Smooth muscle cell (in vitro differentiated cells): ENCODE results near the gene SAP30L. TPM values are rescaled to one million over a fixed set of nuclear protein-coding genes. Genes with fewer than 3 reads are reported as not detected.

Source experiments
- DNase-seq: peaks from one replicate; lab custom pipeline; 2025; ENCODE audit not compliant: unreplicated experiment; lab: John Stamatoyannopoulos, UW
- H2AFZ ChIP-seq: fragments of 200-600 bp; sonication (generic); 2 replicates; pipeline ENCODE4 v1.6.0; 2016; ENCODE audit warnings: antibody characterized with exemption, low read depth, mild to moderate bottlenecking
- H3F3A ChIP-seq: fragments of 200-600 bp; sonication (generic); 2 replicates; pipeline ENCODE4 v1.6.0; 2017; ENCODE audit warnings: antibody characterized with exemption, low read depth
- H3K27ac ChIP-seq: fragments of 200-600 bp; sonication (generic); 2 replicates; pipeline ENCODE4 v1.5.1; 2016; ENCODE audit warnings: low read depth, mild to moderate bottlenecking
- H3K27me3 ChIP-seq: fragments of 200-600 bp; sonication (generic); 2 replicates; pipeline ENCODE4 v1.6.1; 2016; ENCODE audit warnings: low read depth, mild to moderate bottlenecking
- H3K36me3 ChIP-seq: fragments of 200-600 bp; sonication (generic); 2 replicates; pipeline ENCODE4 v1.5.1; 2016; ENCODE audit warnings: low read depth
- H3K4me1 ChIP-seq: fragments of 200-600 bp; sonication (generic); 2 replicates; pipeline ENCODE4 v1.5.1; 2016; ENCODE audit warnings: low read depth
- H3K4me2 ChIP-seq: fragments of 200-600 bp; sonication (generic); 2 replicates; pipeline ENCODE4 v1.6.0; 2016; ENCODE audit warnings: mild to moderate bottlenecking
- H3K4me3 ChIP-seq: fragments of 200-600 bp; sonication (generic); 2 replicates; pipeline ENCODE4 v1.5.1; 2016; ENCODE audit warnings: mild to moderate bottlenecking
- H3K79me2 ChIP-seq: fragments of 200-600 bp; sonication (generic); 2 replicates; pipeline ENCODE4 v1.6.0; 2016; ENCODE audit warnings: low read depth, mild to moderate bottlenecking
- H3K9ac ChIP-seq: fragments of 200-600 bp; sonication (generic); 2 replicates; pipeline ENCODE4 v1.6.0; 2016; ENCODE audit warnings: low read depth
- H3K9me3 ChIP-seq: fragments of 200-600 bp; sonication (generic); replicated peaks from 2 replicates; pipeline ENCODE4 v1.5.1; 2016; ENCODE audit warnings: low read depth
- H4K20me1 ChIP-seq: fragments of 200-600 bp; sonication (generic); 2 replicates; pipeline ENCODE4 v1.6.0; 2016; ENCODE audit warnings: low read depth
- CTCF ChIP-seq: fragments of 200-600 bp; sonication (generic); IDR thresholded peaks from 2 replicates; pipeline ENCODE4 v1.5.1; 2017; ENCODE audit warnings: borderline replicate concordance, mild to moderate bottlenecking, antibody characterized with exemption; ENCODE audit not compliant: insufficient read depth, poor library complexity, severe bottlenecking
- WGBS: methylation state at CpG from one replicate; pipeline ENCODE4 v1.1.7; 2016; ENCODE audit warnings: low lambda C conversion rate; 5-methylcytosine and 5-hydroxymethylcytosine counted together
- polyA plus RNA-seq: library from polyadenylated mRNA; unstranded; fragments of >200 nt; fragmentation: Nextera tagmentation; extraction: Ambion mirVana; gene quantifications from 2 replicates; pipeline ENCODE4 v1.2.1, GENCODE V29; 2016
- total RNA-seq: library from RNA; depleted of rRNA; stranded (reverse); fragments of >200 nt; gene quantifications from 2 replicates; pipeline ENCODE4 v1.2.3, GENCODE V29; 2014

The SAP30L gene
- total and polyA plus RNA-seq, 2 experiments from 2014 or later, result 32.7 to 44.2 TPM

DNA sequence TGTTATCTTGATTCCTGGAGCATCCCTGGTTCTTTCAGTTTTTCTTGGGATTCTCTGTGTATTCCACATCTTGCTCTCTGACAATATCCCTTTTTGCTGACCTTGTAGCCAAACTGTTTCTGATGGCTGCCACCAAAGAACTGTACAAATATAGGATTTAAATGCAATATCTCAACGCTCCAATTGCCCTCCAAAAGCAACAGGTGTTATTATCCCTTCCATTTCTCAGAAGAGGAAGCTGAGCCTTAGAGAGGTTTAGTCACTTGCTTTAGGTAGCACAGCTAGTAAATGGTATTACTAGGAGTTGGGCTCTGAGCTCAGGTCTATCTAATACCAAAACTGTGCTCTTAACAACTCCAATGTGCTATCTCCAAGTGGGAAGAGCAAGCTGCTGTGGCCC lies 56.4 kb downstream of the SAP30L start:
- H3K9me3 ChIP-seq, result no peaks in the 10 kb centered on the region
- H3K79me2 ChIP-seq, result no peaks in the 10 kb centered on the region
- TF ChIP-seq CTCF, result no peak
- H3K36me3 ChIP-seq, result no peaks in the 10 kb centered on the region
- H3K9ac ChIP-seq, result no peak overlapping the region
- H3K4me2 ChIP-seq, result no peak overlapping the region
- no peak overlapping the region for H3K27ac ChIP-seq
- no peak for DNase-seq
- no peaks in the 10 kb centered on the region for H3K4me1 ChIP-seq
- no peaks in the 10 kb centered on the region for H3F3A ChIP-seq
- 100% methylated on average over 1 of the region's 1 CpG for WGBS
- H3K27me3 ChIP-seq, result no peaks in the 10 kb centered on the region
- H2AFZ ChIP-seq, result no peak overlapping the region
- no peaks in the 10 kb centered on the region for H4K20me1 ChIP-seq
- H3K4me3 ChIP-seq, result no peak overlapping the region

DNA sequence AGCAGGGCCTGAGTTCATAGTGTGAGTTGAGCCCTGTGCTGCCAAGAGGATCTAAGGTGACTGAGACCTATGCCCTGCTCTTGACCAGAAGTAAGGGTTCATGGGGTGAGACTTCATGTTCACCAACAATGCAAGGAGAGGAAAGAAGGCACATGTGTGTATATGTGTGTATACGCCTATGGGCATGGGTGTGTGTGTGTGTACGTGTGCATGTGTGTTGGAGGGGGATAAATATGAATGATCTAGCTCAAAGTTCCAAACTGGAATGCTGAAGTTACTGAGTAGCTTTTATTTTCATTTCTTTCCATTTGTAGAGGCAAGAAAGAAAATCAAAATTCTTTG lies 57.9 kb downstream of the SAP30L start:
- Histone ChIP-seq H3K4me1 (no peaks in the 10 kb centered on the region), H3K36me3 (no peaks in the 10 kb centered on the region), H3K4me2 (no peak overlapping the region), H3K4me3 (no peak overlapping the region), H3K9ac (no peak overlapping the region), H2AFZ (no peak overlapping the region), H3K27ac (no peak overlapping the region), H3K9me3 (no peaks in the 10 kb centered on the region), H3K79me2 (no peaks in the 10 kb centered on the region), H3F3A (no peaks in the 10 kb centered on the region), H4K20me1 (no peaks in the 10 kb centered on the region), H3K27me3 (no peaks in the 10 kb centered on the region)
- TF ChIP-seq CTCF, result no peak
- no peak for DNase-seq
- 97% methylated on average over 2 of the region's 2 CpGs for WGBS

DNA sequence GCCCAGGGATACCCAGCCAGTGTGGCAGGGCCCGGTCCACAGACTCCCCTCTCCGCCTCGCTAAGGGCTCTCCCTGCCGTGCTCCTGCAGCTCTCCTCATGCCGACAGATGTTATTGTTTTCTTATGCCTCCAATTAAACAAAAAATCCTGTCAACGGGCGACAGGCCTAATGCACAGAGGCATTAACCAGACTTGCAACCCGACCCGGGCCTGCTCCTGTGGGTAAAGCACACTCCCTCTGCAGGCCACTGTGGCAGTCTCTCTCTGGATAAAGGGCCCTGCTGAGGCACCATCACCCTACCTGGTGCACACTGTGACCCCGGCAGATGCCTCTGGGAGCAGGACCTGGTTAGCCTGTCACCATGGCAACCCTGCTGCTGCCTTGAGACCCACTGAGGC lies 59.8 kb downstream of the SAP30L start:
- no peak for DNase-seq
- H3K4me2 ChIP-seq, result no peak overlapping the region
- no peaks in the 10 kb centered on the region for H3K9me3 ChIP-seq
- H3F3A ChIP-seq, result no peaks in the 10 kb centered on the region
- H4K20me1 ChIP-seq, result no peaks in the 10 kb centered on the region
- no peak for TF ChIP-seq CTCF
- peaks cover 9% of the 10 kb centered on the region for H3K4me1 ChIP-seq
- no peak overlapping the region for H3K27ac ChIP-seq
- no peaks in the 10 kb centered on the region for H3K27me3 ChIP-seq
- no peak overlapping the region for H2AFZ ChIP-seq
- no peak overlapping the region for H3K4me3 ChIP-seq
- no peaks in the 10 kb centered on the region for H3K79me2 ChIP-seq
- H3K9ac ChIP-seq, result no peak overlapping the region
- H3K36me3 ChIP-seq, result no peaks in the 10 kb centered on the region
- WGBS, result 40% methylated on average over 10 of the region's 10 CpGs

- Histone ChIP-seq H2AFZ (no peak overlapping the region), H3K4me1 (peaks cover 10% of the 10 kb centered on the region), H3F3A (no peaks in the 10 kb centered on the region), H3K4me2 (no peak overlapping the region), H3K79me2 (no peaks in the 10 kb centered on the region), H3K27me3 (no peaks in the 10 kb centered on the region), H3K36me3 (no peaks in the 10 kb centered on the region), H3K4me3 (no peak overlapping the region), H3K9me3 (no peaks in the 10 kb centered on the region), H4K20me1 (no peaks in the 10 kb centered on the region), H3K9ac (no peak overlapping the region), H3K27ac (no peak overlapping the region)
- WGBS, result 91% methylated on average over 8 of the region's 8 CpGs
- no peak for TF ChIP-seq CTCF
- no peak for DNase-seq
Observed at GRCh38 chr5:154506049-154506715, 60.4 kb downstream of the SAP30L start.
